DMS53 (cell line): ENCODE measurements around the gene TERT.
A peak's percentile ranks its signal among the peaks of the same experiment; 100 is the strongest.
"Not testable (repeated sequence)": the region's sequence is repeated elsewhere in the genome, so short reads cannot be mapped to it uniquely, and the experiment has no call there.

Experiments used
- DNase-seq: peaks from one replicate; lab custom pipeline; 2025; lab: John Stamatoyannopoulos, UW

The TERT gene

DNA sequence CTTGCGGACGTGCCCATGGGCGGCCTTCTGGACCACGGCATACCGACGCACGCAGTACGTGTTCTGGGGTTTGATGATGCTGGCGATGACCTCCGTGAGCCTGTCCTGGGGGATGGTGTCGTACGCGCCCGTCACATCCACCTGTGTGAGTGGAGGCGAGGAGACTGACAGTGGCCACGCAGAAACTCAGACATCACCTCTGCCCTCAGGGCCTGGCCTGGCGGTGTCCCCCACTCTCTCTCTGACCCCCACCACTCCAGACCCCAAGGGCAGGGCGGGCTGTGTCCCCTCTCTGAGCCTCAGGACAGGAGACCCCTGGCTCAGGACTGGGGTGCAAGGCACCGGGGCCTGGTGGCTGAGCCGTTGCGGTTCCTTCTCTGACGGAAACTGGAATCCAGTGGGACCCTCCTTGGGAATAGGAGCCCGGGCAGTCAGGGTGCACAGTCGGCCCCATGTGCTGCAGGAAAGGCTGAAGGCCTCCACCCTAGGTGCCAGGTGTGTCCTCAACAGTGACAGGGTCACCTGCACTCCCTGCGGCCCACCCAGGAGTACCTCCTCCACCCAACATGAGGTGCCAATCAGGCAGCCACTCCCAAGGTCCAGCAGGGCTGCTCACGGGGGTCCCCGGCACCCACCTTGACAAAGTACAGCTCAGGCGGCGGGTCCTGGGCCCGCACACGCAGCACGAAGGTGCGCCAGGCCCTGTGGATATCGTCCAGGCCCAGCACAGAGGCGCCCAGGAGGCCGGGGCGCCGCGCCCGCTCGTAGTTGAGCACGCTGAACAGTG lies 16.0 kb downstream of the TERT start:
- no peak for DNase-seq

DNA sequence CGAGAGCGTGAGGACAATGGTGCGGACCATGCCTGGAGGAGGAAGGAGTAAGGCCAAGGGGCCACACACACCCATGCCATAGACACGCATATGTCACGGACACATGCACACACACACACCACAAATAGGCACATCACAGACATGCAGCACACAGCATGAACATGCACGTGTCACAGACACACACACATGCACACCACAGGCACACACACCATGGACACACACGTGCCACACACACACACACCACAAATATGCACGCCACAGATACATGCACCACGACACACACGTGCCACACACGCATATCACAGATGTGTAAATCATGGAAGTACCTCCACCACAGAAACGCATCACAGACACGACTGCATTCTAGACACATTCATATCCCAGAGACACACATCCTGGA lies 16.7 kb downstream of the TERT start:
- DNase-seq = no peak

DNA sequence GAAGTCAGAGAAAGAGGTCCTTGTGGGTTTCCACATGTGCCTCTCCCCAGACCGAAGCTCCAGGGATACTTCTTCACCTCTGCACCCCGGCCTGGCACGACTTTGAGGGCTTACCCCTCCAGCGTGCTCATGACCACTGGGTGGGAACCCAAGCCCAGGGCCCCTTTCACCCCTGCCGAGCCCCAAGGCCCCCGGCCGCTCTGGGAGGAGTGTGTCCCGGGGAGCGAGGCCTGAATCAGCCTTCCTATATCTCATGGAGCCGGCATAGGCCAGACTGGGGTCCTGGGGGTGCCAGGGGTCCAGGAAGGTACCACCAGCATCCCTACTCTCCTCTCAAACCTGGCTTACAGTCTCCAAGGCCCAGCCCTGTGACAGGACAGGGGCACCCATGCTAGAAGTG lies 17.1 kb downstream of the TERT start:
- no peak for DNase-seq

DNA sequence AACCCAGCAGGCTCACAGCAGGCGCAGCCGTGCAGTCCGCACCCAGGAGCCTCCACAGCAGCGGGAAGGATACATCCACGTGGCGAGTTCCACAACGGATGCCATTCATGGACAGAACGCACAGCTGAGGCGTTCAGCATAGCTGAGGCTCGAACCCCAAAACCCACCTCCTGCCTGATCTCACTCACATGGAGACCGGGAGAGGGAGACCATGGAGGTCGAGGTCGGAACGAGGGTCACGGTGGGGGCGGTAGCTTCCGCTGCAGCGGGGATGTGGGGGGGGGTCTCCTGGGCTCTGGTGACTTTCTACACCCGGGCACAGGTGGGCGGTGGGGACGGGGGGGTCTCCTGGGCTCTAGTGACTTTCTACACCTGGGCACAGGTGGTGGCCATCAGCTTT lies 17.5 kb downstream of the TERT start:
- no peak for DNase-seq

GRCh38 chr5:1276930-1277329 lies 17.9 kb downstream of the TERT start:
- no peak for DNase-seq

- not testable (repeated sequence) for DNase-seq
Measured at GRCh38 chr5:1275397-1276391, 19.2 kb downstream of the TERT start.

DNA sequence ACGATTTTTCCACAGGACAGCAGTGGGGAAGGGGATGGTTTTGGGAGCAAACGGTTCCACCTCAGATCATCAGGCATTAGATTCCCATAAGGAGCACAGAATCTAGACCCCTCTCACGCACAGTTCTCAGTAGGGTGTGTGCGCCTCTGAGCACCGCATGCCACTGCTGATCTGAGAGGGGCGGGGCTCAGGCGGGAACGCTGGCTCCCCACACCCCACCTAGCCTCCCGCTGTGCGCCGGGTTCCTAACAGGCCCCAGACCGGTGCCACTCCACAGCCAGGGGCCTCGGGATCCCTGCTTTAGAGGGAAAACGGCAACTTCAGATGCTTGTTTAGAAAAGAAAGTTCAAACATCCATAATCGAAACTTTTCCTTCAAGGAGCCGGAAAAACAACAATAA lies 20.4 kb downstream of the TERT start:
- no peak for DNase-seq

DNA sequence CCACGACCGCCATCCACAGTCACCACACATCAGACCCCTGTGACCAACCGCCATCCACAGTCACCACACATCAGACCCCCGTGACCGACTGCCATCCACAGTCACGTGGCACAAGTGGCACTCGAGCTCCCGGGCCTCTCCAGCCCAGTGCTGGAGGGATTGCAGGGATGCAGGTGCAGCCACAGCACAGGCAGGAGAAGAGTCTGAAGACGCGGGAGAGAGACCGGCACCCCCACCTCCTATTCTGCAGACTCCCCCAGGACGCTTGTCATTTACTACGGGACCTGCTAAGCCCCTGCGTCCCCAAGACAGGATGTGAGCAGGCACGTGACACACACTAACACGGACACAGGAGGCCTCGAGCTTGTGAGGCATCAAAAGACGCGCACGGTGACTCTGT lies 21.1 kb downstream of the TERT start:
- DNase-seq = no peak

- DNase-seq = no peak
Measured at GRCh38 chr5:1272201-1272600, 22.7 kb downstream of the TERT start.

GRCh38 chr5:1270933-1271914 lies 23.6 kb downstream of the TERT start:
- DNase-seq = no peak

DNA sequence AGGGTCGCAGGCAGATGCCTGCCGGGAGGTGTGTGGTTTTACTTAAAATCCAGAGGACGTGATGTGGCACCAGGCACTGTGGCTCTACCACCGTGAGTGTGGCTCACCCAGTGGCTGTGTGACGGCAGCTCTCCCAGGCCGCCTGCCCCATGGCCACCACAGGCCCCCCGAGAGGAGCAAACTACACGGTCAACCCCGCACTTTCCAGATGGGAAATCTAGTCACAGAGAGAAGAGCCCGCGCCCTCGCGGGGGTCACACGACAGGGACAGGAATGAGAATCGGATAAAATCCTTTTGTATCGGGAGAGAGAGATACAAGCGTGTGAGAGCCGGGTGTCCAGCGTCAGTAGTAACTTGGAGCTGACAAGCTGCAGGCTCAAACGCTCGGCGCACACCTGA lies 24.4 kb downstream of the TERT start:
- no peak for DNase-seq

GRCh38 chr5:1268666-1269065 lies 26.2 kb downstream of the TERT start:
- no peak for DNase-seq

GRCh38 chr5:1268056-1268455 lies 26.8 kb downstream of the TERT start:
- no peak for DNase-seq

GRCh38 chr5:1267464-1267863 lies 27.4 kb downstream of the TERT start:
- DNase-seq = not testable (repeated sequence)

GRCh38 chr5:1266791-1267190 lies 28.1 kb downstream of the TERT start:
- no peak for DNase-seq

GRCh38 chr5:1265461-1266455 lies 29.1 kb downstream of the TERT start:
- no peak for DNase-seq

- no peak for DNase-seq
Measured at GRCh38 chr5:1265026-1265425, 29.8 kb downstream of the TERT start.

- DNase-seq = no peak
Measured at GRCh38 chr5:1264211-1264610, 30.7 kb downstream of the TERT start.

- peak; percentile 74 for DNase-seq
Measured at GRCh38 chr5:1262381-1262780, 32.5 kb downstream of the TERT start.

- no peak for DNase-seq
Measured at GRCh38 chr5:1261643-1262042, 33.2 kb downstream of the TERT start.
